Measurements from ENCODE around the gene MCCD1. TPM values are rescaled to one million over a fixed set of nuclear protein-coding genes. Genes with fewer than 3 reads are reported as not detected.

MCCD1 gene
- total and polyA plus RNA-seq, 2 of the 13 experiments (the other 11 are each of a cell fraction or from before 2014, with no cell fraction given): 0.15 TPM; not detected in 1

DNA sequence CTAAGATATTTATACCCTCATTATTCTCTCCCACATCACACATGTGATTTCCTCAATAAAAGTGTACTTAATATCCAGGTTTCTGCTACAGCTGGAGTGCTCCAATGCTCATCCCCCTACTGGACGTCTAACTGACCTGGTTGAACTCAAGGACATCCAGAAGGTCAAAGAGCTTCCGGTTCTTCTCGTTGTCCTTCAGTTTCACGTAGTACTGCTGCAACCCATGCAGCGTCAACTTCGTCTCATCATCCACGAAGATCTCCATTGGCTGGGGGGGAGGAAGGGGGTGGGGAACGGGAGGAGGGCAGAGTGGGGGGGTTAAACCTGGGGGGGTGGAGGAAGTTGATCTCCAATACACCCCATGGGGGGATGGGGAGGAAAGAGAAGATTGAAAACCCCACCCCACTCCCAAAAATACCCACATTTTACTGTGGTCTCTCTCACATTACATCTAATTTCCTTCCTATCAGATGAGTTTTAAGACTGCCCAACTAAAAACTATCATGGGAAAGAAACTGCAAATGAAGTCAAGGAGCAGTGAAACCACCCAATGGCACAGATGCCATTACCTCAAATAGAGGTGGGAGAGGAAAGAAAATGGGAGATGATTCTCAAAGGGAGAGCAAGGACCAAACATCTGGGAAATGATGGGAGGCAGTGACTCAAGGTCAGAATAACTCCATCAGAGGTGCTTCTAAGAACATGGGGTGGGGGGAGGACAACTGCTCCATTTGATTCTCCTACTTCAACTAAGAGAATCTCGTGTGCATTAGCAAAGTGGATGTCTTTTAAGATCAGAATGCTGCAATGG is 4.1 kb downstream of the MCCD1 start:
- ChIA-PET POLR2A (interaction anchor here (1.3 to 8.3 kb wide), 2 partner anchors 9 kb away, joined by 6 to 123 read pairs; partner anchors contain the start of gene DDX39B), CTCF (ENCODE audit: low intra/inter-chr PET ratio, low total read pairs) (no interaction called here)
- Histone ChIP-seq H3K9me3 (ENCODE audit: low read length) (no peaks in the 10 kb centered on the region), H3K79me2 (ENCODE audit: insufficient read depth, low read length) (peaks cover 23% of the 10 kb centered on the region), H3K9ac (ENCODE audit: insufficient read depth, low read depth, low read length) (no peak overlapping the region), H3K27me3 (ENCODE audit: control insufficient read depth in 1 of 2, insufficient read depth in 2 of 2, low read length in 2 of 2) (no peaks in the 10 kb centered on the region), H3K27ac (ENCODE audit: extremely low read length, insufficient read depth, low read length) (no peak overlapping the region), H3K4me2 (ENCODE audit: low read depth, low read length) (no peak overlapping the region), H3K36me3 (replicated peaks in 1 of 2; ENCODE audit: control insufficient read depth in 1 of 2, insufficient read depth in 2 of 2, low read length in 2 of 2) (peaks cover 41 to 78% of the 10 kb centered on the region in 2 experiments), H2AFZ (ENCODE audit: low read length) (no peak overlapping the region), H3K4me1 (ENCODE audit: insufficient read depth, low read length) (peaks cover 79% of the 10 kb centered on the region), H4K20me1 (ENCODE audit: insufficient read depth, low read length) (peaks cover 63% of the 10 kb centered on the region), H3K4me3 (replicated peaks in 1 of 3; ENCODE audit: insufficient read depth in 1 of 3, low read depth in 2 of 3, low read length in 3 of 3) (no peak overlapping the region)
- DNase-seq (ENCODE audit: low spot score): no peak
- BruUV-seq (replicated peaks): no TSS peak
- FAIRE-seq: no peak
- intact Hi-C loops (cut with micrococcal nuclease; ENCODE audit: unreplicated experiment): no loop called here
- in situ Hi-C loops (cut with HindIII; ENCODE audit: extremely low pct_ligation_motif_present, low pct_unique_long_range_greater_than_20kb): no loop called here
- 91% methylated on average over 9 of the region's 9 CpGs for WGBS (ENCODE audit: low lambda C conversion rate)
- ATAC-seq: no peak
- TF ChIP-seq, protein P1, sequence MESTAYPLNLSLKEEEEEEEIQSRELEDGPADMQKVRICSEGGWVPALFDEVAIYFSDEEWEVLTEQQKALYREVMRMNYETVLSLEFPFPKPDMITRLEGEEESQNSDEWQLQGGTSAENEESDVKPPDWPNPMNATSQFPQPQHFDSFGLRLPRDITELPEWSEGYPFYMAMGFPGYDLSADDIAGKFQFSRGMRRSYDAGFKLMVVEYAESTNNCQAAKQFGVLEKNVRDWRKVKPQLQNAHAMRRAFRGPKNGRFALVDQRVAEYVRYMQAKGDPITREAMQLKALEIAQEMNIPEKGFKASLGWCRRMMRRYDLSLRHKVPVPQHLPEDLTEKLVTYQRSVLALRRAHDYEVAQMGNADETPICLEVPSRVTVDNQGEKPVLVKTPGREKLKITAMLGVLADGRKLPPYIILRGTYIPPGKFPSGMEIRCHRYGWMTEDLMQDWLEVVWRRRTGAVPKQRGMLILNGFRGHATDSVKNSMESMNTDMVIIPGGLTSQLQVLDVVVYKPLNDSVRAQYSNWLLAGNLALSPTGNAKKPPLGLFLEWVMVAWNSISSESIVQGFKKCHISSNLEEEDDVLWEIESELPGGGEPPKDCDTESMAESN (CRISPR knock-in tag; conservative IDR thresholded peaks at IDR 0.05): no peak
- no peak for TF ChIP-seq NFKB2 (CRISPR knock-in tag; IDR thresholded peaks at IDR 0.05; ENCODE audit: borderline replicate concordance)
- TF ChIP-seq FIP1L1 (IDR thresholded peaks at IDR 0.05; ENCODE audit: borderline replicate concordance, insufficient read depth, low read depth, low read length): no peak
- TF ChIP-seq, protein P2, sequence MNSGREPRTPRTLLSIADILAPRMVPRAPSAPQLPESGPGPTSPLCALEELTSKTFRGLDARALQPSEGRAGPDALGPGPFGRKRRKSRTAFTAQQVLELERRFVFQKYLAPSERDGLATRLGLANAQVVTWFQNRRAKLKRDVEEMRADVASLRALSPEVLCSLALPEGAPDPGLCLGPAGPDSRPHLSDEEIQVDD (CRISPR knock-in tag; IDR thresholded peaks at IDR 0.05; ENCODE audit: borderline replicate concordance): no peak
- TF ChIP-seq POLR2AphosphoS5 (IDR thresholded peaks at IDR 0.05; ENCODE audit: low read depth, low read length): peak; percentile 14; the same call in 1 of the 2 replicates
- peak; percentile 83 for TF ChIP-seq ESRRA (CRISPR knock-in tag; IDR thresholded peaks at IDR 0.05; ENCODE audit: low read depth)
- TF ChIP-seq, protein P3, sequence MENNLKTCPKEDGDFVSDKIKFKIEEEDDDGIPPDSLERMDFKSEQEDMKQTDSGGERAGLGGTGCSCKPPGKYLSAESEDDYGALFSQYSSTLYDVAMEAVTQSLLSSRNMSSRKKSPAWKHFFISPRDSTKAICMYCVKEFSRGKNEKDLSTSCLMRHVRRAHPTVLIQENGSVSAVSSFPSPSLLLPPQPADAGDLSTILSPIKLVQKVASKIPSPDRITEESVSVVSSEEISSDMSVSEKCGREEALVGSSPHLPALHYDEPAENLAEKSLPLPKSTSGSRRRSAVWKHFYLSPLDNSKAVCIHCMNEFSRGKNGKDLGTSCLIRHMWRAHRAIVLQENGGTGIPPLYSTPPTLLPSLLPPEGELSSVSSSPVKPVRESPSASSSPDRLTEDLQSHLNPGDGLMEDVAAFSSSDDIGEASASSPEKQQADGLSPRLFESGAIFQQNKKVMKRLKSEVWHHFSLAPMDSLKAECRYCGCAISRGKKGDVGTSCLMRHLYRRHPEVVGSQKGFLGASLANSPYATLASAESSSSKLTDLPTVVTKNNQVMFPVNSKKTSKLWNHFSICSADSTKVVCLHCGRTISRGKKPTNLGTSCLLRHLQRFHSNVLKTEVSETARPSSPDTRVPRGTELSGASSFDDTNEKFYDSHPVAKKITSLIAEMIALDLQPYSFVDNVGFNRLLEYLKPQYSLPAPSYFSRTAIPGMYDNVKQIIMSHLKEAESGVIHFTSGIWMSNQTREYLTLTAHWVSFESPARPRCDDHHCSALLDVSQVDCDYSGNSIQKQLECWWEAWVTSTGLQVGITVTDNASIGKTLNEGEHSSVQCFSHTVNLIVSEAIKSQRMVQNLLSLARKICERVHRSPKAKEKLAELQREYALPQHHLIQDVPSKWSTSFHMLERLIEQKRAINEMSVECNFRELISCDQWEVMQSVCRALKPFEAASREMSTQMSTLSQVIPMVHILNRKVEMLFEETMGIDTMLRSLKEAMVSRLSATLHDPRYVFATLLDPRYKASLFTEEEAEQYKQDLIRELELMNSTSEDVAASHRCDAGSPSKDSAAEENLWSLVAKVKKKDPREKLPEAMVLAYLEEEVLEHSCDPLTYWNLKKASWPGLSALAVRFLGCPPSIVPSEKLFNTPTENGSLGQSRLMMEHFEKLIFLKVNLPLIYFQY (CRISPR knock-in tag; IDR thresholded peaks at IDR 0.05; ENCODE audit: borderline replicate concordance): no peak
- TF ChIP-seq ZNF30 (CRISPR knock-in tag; IDR thresholded peaks at IDR 0.05): no peak
- TF ChIP-seq, protein P4, sequence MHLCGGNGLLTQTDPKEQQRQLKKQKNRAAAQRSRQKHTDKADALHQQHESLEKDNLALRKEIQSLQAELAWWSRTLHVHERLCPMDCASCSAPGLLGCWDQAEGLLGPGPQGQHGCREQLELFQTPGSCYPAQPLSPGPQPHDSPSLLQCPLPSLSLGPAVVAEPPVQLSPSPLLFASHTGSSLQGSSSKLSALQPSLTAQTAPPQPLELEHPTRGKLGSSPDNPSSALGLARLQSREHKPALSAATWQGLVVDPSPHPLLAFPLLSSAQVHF (CRISPR knock-in tag; IDR thresholded peaks at IDR 0.05): no peak
- TF ChIP-seq, protein P5, sequence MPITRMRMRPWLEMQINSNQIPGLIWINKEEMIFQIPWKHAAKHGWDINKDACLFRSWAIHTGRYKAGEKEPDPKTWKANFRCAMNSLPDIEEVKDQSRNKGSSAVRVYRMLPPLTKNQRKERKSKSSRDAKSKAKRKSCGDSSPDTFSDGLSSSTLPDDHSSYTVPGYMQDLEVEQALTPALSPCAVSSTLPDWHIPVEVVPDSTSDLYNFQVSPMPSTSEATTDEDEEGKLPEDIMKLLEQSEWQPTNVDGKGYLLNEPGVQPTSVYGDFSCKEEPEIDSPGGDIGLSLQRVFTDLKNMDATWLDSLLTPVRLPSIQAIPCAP (CRISPR knock-in tag; IDR thresholded peaks at IDR 0.05; ENCODE audit: low read depth): no peak
- TF ChIP-seq, protein P6, sequence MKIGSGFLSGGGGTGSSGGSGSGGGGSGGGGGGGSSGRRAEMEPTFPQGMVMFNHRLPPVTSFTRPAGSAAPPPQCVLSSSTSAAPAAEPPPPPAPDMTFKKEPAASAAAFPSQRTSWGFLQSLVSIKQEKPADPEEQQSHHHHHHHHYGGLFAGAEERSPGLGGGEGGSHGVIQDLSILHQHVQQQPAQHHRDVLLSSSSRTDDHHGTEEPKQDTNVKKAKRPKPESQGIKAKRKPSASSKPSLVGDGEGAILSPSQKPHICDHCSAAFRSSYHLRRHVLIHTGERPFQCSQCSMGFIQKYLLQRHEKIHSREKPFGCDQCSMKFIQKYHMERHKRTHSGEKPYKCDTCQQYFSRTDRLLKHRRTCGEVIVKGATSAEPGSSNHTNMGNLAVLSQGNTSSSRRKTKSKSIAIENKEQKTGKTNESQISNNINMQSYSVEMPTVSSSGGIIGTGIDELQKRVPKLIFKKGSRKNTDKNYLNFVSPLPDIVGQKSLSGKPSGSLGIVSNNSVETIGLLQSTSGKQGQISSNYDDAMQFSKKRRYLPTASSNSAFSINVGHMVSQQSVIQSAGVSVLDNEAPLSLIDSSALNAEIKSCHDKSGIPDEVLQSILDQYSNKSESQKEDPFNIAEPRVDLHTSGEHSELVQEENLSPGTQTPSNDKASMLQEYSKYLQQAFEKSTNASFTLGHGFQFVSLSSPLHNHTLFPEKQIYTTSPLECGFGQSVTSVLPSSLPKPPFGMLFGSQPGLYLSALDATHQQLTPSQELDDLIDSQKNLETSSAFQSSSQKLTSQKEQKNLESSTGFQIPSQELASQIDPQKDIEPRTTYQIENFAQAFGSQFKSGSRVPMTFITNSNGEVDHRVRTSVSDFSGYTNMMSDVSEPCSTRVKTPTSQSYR (CRISPR knock-in tag; IDR thresholded peaks at IDR 0.05; ENCODE audit: borderline replicate concordance): no peak

All from HepG2 (cell line).